ENCODE measurements around the gene SFXN4.

GRCh38 chr10:119161680-119162451 is 3.6 kb downstream of the SFXN4 start:
- TF ChIP-seq FOXK1 (CRISPR knock-in tag; IDR thresholded peaks at IDR 0.05) (no peak), HMGXB4 (CRISPR knock-in tag; IDR thresholded peaks at IDR 0.05) (no peak), ARID4B (CRISPR knock-in tag; IDR thresholded peaks at IDR 0.05; ENCODE audit: borderline replicate concordance) (no peak), CREM (CRISPR knock-in tag; IDR thresholded peaks at IDR 0.05) (no peak), CTCF (IDR thresholded peaks at IDR 0.05) (no peak), ZBTB43 (CRISPR knock-in tag; IDR thresholded peaks at IDR 0.05) (no peak), NR3C1 (CRISPR knock-in tag; conservative IDR thresholded peaks at IDR 0.05; ENCODE audit: low read depth) (no peak), ATF1 (CRISPR knock-in tag; IDR thresholded peaks at IDR 0.05) (no peak), JUN (CRISPR knock-in tag; IDR thresholded peaks at IDR 0.05) (no peak), ZNF671 (CRISPR knock-in tag; IDR thresholded peaks at IDR 0.05) (no peak), SOX15 (CRISPR knock-in tag; IDR thresholded peaks at IDR 0.05) (no peak), IRF1 (CRISPR knock-in tag; IDR thresholded peaks at IDR 0.05) (no peak)
